H1 (cell line): ENCODE measurements around the gene ZNF729. TPM values are rescaled to one million over a fixed set of nuclear protein-coding genes. Genes with fewer than 3 reads are reported as not detected.

Source experiments
- BRCA1 ChIP-seq: IDR thresholded peaks from 2 replicates; pipeline ENCODE4 v1.6.1; 2012; ENCODE audit warnings: low read depth, low read length, improper control_type of control experiment
- KDM1A ChIP-seq: fragments of 200-600, 300-600 bp; sonication (generic); IDR thresholded peaks from 2 replicates; pipeline ENCODE4 v1.7.1; 2016; ENCODE audit warnings: mild to moderate bottlenecking, low read length, borderline replicate concordance
- PHF8 ChIP-seq: fragments of 200-600 bp; sonication (generic); conservative IDR thresholded peaks from 2 replicates; pipeline ENCODE4 v1.7.1; 2012; ENCODE audit warnings: low read depth, mild to moderate bottlenecking, inconsistent platforms, low read length, moderate library complexity
- POLR2A ChIP-seq, 2 experiments: IDR thresholded peaks; 1 replicate in 1 of 2; 2 replicates in 1 of 2; pipeline ENCODE4 v1.6.1; 2011; ENCODE audit warnings: low read depth in 2 of 2, low read length in 2 of 2, mild to moderate bottlenecking in 2 of 2; ENCODE audit errors: control extremely low read depth in 1 of 2
- polyA plus RNA-seq, 7 experiments: library from polyadenylated mRNA; depleted of rRNA in 3 of 7; stranded (reverse) in 5 of 7; unstranded in 2 of 7; fragments of >200 nt in 5 of 7; fragments of 200-250 nt in 2 of 7; gene quantifications; 1 replicate in 5 of 7; 2 replicates in 1 of 7; 4 replicates in 1 of 7; pipeline versions ENCODE4 v1.2.1 to v1.2.3, GENCODE V29; 2011 to 2013; ENCODE audit warnings: missing spikeins in 2 of 7, mixed read lengths in 2 of 7
- total RNA-seq: library from RNA; stranded (reverse); fragmentation: NEBNext Ultra II Directional; extraction: Animal tissue kit (Norgen Biotek cat#: 25700); gene quantifications from 2 replicates; pipeline ENCODE4 v1.2.1, GENCODE V29; 2021

The ZNF729 gene
- total and polyA plus RNA-seq, 2 of the 8 experiments (the other 6 are each of a cell fraction or from before 2014, with no cell fraction given): not detected

DNA sequence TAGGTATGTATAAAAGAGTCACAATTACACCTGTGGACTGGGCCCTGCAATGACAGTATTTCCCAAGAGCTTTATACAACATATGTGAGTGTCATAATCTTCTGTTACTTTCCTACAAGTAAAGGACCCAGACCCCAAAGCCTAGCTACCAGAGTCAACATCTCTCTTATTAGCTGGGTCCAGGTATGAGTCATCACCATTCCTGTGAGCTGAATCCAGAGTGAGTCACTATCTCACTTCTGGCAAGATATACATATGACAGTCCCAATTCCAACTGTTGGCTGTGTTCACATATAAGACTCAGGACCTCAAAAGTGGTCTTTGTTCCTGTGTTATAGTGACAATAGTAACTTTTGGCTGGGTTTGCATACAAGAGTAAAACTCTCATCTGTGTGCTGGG, 46.7 kb downstream of the ZNF729 start (continued):
- no peak for TF ChIP-seq KDM1A
- TF ChIP-seq POLR2A (IDR thresholded peaks at IDR 0.05; ENCODE audit: control extremely low read depth in 1 of 2, low read depth in 2 of 2, low read length in 2 of 2): no peak
- TF ChIP-seq PHF8: no peak
- TF ChIP-seq BRCA1: no peak
